H1 (cell line): ENCODE data around the gene EFCAB10. TPM values are rescaled to one million over a fixed set of nuclear protein-coding genes. Genes with fewer than 3 reads are reported as not detected.

Experiments used
- BCL11A ChIP-seq, 2 experiments: IDR thresholded peaks; one replicate each; pipeline ENCODE4 v1.6.1; 2011; ENCODE audit warnings: low read depth in 2 of 2, low read length in 2 of 2, mild to moderate bottlenecking in 2 of 2
- CHD7 ChIP-seq: fragments of 300-600 bp; sonication (generic); IDR thresholded peaks from 2 replicates; pipeline ENCODE4 v1.7.1; 2012; ENCODE audit warnings: low read length, moderate library complexity, mild to moderate bottlenecking, inconsistent platforms; ENCODE audit not compliant: insufficient replicate concordance
- GTF2F1 ChIP-seq: IDR thresholded peaks from 2 replicates; pipeline ENCODE4 v1.6.1; 2012; ENCODE audit warnings: low read depth, low read length, improper control_type of control experiment, borderline replicate concordance
- JUN ChIP-seq: IDR thresholded peaks from 2 replicates; pipeline ENCODE4 v1.6.1; 2011; ENCODE audit warnings: low read depth, mild to moderate bottlenecking, improper control_type of control experiment, low read length
- MAX ChIP-seq: IDR thresholded peaks from 2 replicates; pipeline ENCODE4 v1.6.1; 2012; ENCODE audit warnings: inconsistent platforms
- SIX5 ChIP-seq: IDR thresholded peaks from 2 replicates; pipeline ENCODE4 v1.6.1; 2011; ENCODE audit warnings: mild to moderate bottlenecking, low read depth, low read length
- TEAD4 ChIP-seq: IDR thresholded peaks from 2 replicates; pipeline ENCODE4 v1.6.1; 2012; ENCODE audit warnings: low read depth, low read length, inconsistent platforms, mixed read lengths
- YY1 ChIP-seq: IDR thresholded peaks from 2 replicates; pipeline ENCODE4 v1.6.1; 2011; ENCODE audit warnings: low read depth, mild to moderate bottlenecking, low read length
- polyA plus RNA-seq, 7 experiments: library from polyadenylated mRNA; depleted of rRNA in 3 of 7; stranded (reverse) in 5 of 7; unstranded in 2 of 7; fragments of >200 nt in 5 of 7; fragments of 200-250 nt in 2 of 7; gene quantifications; 1 replicate in 5 of 7; 2 replicates in 1 of 7; 4 replicates in 1 of 7; pipeline versions ENCODE4 v1.2.1 to v1.2.3, GENCODE V29; 2011 to 2013; ENCODE audit warnings: missing spikeins in 2 of 7, mixed read lengths in 2 of 7
- total RNA-seq: library from RNA; stranded (reverse); fragmentation: NEBNext Ultra II Directional; extraction: Animal tissue kit (Norgen Biotek cat#: 25700); gene quantifications from 2 replicates; pipeline ENCODE4 v1.2.1, GENCODE V29; 2021

The EFCAB10 gene
- total and polyA plus RNA-seq, 2 of the 8 experiments (the other 6 are each of a cell fraction or from before 2014, with no cell fraction given): 0.80 to 3.1 TPM

- TF ChIP-seq CHD7 (no peak), SIX5 (no peak), JUN (no peak), BCL11A (IDR thresholded peaks at IDR 0.05; ENCODE audit: low read depth in 2 of 2, low read length in 2 of 2) (no peak), TEAD4 (no peak), YY1 (no peak), GTF2F1 (no peak), MAX (no peak)
- TF ChIP-seq, all 59 proteins: peak for 0
These were observed 9.5 kb upstream of the EFCAB10 start (continued) for GRCh38 chr7:105590793-105591192.
